HG02870 (cell line): Measurements from ENCODE around the gene EFNB2.

Source experiments
- ATAC-seq: cut with Tn5 transposase; IDR thresholded peaks from one replicate; pipeline ENCODE4 v1.9.1; 2021; ENCODE audit warnings: mild to moderate bottlenecking, moderate library complexity; ENCODE audit not compliant: unreplicated experiment

Gene EFNB2

DNA sequence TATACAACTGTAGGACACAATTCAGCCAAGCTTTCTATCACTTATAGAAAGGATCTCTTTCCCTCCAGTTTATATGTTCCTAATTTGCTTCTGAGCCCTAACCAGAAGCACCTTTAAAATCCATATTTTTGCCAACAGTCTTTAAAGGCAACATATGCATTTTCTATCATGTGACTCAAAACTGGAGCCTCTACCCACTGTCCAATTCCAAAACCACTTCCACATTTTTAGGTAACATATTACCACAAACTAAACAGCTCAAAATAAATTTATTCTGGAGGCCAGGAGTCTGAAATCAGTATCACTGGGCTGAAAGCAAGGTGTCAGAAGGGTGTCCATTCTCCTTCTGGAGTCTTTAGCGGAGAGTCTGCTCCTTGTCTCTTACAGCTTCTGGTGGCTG, 15.9 kb upstream of the EFNB2 start:
- ATAC-seq: no peak

DNA sequence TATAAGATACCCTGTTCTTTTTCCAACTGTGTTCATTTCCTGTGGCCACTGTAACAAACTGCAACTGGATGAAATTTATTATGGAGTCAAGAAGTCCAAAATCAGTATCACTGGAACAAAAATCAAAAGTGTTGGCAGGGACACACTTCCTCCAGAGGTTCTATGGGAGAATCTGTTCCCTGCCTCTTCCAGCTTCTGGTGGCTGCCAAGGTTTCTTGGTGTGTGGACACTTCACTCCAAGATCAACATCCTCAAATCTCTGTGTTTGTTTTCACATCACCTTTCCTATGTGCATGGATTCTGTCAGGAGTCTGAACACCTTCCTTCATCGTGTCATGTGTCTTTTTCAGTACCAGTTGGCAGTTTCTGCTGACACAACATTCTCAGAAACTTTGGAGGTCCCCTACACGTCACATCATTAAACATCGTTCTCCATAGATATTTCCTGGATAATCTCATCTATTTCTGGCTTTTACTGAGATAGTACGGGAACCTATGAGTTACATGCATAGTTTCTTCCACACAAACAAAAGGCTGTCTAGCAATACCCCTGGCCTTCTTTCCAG, 15.2 kb upstream of the EFNB2 start:
- ATAC-seq: no peak

DNA sequence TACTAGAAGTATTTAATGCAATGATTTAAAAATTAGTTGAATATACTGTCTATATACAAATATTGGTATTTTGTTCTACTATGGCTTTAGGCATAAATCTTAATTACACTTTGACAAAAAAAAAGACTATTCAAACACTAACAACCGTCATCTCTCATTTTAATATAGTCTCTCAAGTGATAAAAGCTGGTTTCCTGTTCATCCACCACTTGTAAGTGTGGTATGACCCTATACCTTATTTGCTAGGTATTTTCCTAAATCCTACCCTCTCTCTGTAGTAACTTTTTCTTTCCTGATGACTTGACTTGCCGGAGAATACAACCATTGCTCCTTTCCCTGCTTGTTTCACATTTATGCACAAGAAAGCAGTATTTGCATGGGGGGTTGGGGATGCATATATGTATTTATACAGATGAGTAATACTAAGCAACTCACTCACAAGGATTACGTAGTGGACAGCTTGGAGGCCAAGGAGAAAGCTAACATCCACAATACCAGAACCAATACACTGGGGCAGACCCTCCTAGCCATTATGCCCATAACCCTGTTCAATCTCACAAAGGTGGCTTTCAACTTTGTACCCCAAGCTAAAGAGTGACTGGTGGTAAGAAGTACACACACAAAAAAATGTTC, 12.7 kb upstream of the EFNB2 start:
- ATAC-seq: no peak

DNA sequence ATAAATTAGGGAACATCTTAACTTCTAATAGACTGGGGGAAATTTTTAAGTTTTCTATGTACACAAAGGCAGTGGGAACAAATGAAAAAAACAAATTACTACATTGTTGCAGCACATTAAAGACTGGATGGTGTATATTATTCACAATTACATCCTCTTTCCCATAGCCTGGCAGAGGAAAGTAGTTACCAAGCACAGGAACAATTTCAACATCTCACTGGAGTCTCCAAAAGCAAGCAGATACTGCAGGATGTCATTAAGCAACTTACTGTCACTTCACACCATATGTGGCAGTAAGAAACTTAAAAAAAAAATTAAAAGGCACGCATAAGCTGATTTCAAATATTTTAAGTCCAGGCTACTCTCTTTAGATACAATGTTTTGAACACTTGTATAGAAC, 6.4 kb upstream of the EFNB2 start:
- ATAC-seq: no peak

DNA sequence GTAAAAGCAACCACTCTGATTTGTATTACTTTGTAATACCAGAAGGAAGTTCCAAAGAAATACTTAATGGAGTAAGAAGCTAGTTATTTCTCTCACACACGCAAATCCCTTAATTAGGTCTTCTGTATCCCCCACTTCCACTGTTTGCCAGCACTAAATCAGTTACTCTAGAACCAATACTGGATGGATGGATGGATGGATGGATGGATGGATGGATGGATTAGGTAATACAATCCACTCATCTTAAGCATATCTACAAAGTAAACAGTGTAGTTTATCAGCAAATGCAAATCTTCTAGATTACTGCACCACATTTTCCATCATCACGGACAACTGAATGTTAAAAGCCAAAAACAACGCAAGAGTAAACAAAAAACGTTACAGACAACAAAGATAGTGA, 5.2 kb upstream of the EFNB2 start:
- no peak for ATAC-seq

DNA sequence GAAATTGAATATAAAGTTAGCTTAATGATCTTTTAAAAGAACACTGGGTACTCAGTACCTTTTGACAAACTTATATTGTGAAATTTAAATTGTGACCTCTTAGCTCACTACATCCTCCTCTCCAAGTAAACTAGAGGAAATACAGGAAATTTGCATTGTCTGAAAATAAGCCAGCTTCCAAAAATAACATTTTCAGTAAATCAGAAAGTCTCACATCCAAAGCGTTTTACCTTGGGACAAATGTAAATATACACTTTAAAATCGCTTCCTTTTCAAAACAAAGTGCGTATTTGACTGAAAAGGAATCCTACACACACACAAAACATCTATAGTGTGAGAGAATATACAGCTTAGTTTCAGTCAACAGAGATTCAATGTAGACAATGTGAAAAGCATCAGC, 2.1 kb upstream of the EFNB2 start:
- ATAC-seq: no peak

DNA sequence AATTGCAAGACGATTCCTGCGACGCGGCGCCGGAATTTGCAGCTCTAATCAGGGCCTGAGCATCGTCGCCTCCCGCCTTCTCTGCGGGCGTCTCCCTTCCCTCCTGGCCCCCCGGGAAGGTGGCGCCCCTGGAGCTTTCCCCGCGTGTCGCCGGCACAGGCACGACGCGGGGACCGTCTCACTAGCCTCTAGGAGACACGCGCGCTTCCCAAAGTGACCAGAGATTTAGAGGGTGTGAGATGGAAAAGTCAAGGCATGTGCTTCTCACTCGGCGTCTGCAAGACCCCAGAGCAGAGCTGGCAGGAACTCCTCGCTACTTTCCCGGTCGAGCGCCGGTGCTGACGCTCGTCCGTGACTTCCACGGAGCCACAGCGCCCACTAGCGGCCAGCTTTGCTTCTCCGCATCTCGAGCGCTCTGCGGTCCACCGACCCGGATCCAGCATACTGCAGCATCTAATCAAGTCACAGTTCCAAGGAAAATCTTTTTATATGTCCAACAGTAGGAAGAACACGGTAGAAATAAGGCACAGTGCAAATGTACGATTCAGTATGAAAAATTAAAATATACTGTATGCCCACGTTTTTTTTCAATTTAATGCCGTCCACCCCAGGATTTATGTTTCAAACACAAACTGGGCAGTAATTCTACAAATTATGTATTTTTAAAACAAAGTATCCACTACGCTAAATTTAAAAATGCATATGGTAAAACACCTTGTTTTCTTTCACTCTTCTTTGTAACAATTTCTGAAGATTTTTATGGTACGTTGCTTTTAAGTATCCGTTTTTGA, 977 bp upstream of the EFNB2 start:
- peak; percentile 36 for ATAC-seq

DNA sequence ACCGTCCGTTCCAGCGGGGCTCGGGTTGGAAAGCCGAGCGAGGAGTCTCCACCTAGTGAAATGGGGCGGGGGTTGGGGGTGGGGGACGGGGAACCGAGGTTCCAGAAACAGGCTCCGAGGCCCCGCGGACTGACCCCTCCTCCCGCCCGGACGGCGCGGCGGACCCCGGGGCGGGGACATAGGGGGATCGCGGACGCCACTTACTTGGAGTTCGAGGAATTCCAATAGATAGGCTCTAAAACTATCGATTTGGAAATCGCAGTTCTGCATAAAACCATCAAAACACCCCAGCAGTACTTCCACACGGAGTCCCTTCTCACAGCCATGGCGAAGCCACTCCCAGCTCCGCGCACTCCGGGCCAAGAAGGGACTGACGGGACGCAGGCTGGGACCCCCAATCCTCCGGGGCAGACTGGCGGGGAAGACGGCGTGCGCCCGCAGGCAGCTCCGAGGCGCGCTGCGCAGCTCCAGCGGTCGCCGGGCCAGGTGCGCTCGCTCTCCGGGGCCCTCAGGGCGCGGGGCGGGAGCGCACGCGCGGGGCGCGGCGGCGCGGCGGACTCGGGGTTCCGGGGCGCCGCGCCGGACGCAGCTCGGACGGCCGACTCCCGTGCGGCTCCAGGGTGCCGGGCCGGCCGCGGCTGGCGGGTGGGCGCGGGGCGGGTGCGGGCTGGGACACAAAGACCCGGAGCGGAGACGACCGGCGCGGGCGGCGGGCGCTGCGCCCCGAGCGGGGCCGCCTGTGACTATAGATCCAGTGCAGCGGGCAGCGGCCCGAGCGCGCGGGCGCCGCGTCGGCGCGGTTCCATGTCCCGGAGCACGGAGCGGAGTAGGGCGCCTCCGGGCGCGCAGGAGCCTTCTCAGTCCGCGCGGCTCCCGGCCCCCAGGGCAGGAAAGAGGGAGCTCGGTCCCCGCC, 567 bp downstream of the EFNB2 start:
- ATAC-seq: peak; percentile 27

DNA sequence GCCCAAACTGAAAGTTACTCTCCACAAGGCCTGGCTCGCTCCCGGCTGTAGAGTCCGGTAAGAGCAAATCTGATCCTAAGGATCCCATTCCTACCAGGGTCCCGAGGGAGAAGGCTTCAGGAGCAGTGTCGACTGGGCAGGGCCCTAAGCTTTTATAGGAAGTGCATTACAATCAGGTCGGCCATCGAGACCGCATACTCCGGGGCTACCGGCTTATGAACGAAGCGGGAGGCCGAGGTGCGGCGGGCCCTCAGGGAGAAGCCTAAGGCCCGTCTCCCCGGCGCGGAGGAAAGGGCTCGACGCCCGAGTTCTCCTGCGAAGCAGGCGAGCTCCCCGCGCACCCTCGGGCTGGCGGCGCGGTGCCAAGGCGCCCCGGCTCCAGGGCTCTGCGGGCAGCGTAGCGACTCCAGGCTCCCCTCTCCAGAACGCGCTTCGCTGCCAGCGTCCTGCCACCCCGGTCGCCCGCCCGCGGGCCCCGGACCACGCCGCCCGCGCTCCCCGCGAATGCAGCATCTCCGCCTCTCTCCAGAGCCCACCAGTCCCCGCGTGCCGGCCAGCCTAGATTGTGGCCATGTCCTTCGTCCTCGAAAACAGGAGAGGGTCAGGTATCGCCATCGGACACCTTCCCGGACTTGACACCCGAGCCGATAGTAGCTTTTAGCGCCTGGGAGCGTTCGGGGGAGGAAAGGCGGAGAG, 1.4 kb downstream of the EFNB2 start:
- no peak for ATAC-seq

DNA sequence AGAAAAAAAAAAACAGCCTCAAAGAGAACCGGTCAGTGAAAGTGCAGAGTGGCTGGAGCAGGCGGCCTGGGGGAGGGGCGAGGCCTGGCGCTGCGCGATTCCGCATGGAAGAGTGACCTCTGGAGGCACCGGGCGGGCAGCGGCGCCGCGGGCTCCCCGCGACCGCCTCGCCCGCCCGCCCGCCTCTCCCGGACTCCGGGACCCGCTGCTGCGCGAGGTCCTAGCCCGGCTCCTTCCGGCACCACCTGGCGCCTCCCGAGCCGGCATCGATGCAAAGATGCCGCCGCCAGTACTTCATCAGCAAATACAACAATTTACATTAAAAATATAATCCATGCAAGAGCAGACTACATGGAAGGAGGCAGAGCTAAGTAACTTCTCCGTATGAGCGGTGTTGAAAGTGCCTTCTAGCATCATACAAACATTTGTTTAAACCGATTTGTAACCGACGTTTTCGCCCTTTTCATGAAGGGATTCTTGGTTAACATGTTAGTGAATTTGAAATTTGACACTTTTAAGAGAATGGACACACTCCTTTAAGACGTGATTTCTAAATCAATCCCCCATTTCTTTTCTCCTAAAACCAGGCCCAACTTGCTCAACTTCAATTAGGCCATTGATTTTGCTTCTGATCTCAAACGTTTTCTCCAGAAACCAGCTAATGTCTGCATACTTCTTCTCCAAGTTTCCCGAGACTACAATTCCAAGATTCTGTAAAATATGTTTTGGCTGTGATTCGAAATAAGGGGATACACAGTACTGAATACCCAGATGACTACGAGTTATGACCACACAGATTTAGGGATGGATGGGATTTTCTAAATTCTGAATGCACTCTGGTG, 2.1 kb downstream of the EFNB2 start:
- no peak for ATAC-seq

DNA sequence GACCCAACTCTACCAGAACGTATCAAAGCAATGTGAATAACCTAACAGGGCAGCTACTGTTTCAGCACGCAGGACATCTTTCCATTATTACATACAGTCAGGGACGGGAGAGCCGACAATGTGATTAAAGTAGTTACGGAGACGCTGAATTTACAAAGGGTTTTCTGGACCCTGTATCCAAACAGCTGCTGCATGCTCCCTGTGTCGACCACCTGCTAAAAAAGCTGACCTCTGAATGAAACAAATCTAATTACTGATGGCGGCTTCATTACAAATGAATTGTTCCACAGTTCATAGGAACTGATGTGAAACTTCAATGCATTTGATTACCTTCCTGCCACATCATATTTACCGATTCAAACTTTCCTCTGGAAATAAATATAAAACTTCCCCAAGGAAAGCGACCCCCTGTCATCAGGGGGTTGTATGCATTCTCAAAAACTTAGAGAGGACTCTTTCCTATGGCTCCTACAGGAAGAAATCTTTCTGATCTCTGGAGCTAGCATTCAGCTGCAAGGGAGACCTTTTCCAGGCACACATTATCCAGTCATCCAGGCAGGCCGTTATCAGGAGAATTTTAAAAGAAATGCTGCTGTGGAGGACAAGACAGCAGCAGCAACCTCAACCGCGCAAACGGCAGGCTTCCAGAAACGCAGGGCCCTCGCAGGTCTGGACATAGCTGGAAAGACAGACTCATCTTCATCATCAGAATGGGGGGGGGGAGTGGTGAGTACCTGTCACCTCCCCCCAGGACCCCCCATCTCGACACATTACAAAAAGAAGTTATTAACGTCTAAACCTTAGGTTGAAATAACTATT, 3.1 kb downstream of the EFNB2 start:
- ATAC-seq: no peak

DNA sequence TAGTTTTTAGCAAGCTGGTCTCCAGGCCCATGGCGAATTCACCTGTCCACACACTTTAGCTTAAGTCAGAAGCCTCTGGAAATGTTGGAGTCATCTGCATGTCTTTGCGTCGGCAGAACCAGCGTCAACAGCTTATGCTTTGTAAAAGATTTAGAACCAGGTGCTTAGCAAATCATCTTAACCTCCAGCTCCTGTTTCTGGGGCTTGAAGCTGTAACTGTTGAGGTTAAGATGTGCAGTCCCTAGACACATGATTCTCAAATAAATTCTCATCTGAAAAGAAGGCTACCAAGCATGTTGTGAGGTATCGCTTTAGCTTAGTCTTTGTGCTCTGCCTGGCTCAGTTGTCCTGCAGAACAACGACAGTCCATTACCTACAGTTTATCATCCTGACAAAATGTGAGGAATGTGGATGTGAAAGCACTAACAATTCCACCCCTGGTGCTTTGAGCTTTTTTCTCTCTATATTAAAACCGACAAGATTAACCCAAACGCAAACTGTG, 4.4 kb downstream of the EFNB2 start:
- ATAC-seq: no peak

DNA sequence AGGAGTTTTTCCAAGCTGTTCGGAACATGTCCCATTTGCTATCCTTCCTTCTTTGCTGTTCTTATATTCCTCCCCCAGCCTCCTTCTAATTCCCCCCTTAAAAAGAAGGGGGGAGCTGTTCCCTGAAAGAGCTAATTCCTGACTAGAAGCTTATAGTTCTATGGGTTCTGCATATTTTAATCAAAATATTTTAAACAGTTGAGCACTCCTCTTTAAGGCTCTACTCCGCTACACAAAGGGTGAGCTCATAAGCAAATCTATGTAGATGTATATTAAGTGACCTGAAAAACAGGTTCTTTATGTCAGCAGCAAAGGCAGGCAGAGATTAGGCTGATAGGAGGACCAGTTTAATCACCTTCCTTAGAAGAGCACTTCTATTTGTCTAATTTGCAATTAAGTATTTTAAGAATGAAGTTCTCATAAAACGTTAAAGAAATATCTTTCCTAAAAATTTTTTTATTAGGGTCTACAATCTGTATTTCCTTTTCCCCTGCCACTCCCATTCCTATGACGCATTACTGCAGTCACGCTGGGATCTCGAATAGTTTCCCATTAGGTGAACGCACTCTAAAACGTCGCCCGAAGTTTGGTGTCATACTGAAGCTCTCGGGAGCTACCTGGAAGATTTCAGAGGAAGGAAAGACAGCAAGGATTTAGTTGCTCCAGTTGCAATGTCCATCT, 5.2 kb downstream of the EFNB2 start:
- ATAC-seq: no peak

DNA sequence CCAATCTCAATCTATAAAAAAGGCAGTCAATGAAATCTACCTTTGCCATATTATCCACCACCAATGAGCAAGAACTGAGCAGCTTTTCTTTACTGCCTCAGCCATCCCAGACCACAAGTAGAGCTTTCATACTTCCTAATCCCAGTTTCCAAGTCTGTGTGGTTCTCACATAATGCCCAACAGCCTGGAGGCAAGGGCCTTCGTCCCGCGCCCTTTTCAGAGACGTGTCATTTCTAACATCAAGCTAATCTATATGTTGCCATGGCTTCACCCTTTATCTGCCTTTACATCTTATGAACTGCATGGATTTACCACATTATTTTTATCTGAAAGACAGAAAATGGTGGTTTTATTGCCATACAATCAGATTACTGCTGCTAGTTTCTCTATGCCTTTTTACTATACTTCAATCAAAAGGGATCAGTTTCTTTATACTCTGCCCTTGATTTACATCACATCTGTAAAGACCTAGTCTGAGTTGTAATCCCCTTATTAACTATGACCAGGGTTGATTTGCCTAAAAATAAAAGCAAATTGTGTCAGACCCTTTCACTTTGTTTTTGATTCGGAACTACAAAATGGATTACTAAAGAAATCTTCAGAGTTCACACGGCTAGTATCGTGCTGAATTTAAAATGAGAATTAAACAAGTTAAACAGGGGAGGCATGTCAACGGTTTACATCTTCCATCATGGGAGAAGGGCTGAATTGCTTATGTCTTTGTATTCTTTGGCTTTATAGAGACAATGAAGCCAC, 5.9 kb downstream of the EFNB2 start:
- no peak for ATAC-seq

DNA sequence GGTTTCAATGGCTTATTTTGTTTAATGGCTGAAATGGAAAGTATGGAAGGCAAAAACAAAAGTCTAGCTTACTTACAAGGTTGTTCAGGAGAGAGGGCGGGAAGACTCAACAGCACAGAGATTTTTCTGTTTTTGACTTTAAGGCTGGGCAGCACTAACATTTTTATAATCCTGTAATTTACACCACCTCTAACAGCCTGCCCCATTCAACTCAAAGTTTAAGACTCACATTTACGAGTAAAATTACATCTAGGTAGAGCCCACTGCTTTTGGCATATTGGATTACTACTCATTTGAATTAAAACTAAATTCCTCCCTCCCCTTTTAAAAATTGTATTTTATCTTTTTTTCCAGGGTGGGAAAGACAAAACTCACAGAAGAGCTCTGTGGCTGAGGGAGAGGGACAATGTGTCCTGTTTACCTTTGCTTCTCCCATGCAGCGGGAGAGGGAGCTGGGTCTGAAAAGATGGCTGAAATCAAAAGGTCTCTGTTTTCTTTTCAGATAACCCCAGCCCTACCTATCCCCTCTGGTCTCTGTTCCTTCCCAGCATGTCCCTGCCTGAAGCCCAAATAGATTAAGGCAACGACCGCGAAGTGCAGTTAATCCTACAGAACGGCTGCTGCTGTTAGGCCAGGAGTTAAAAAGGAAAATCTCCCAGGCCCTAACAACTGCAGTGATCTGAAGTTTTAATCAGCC, 6.6 kb downstream of the EFNB2 start:
- ATAC-seq: no peak

DNA sequence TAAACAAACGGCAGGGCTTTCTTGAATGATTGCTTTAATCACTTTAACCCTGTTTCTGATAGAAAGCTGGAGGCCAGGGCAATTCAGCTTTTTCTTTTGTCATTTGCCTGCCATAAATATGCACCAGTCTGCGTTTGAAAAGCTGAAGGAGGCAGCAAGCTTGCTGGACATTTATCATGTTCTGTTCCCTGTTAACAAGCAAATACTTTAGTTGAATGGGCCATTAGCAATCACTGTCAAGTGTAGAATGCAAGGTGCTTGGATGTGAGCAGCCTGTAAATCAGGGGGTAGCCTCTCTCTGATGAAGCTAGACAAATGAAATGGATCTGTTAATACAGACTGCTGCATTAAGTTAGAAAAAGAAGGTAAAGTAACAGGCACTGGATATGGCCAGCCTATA, 7.6 kb downstream of the EFNB2 start:
- ATAC-seq: no peak

DNA sequence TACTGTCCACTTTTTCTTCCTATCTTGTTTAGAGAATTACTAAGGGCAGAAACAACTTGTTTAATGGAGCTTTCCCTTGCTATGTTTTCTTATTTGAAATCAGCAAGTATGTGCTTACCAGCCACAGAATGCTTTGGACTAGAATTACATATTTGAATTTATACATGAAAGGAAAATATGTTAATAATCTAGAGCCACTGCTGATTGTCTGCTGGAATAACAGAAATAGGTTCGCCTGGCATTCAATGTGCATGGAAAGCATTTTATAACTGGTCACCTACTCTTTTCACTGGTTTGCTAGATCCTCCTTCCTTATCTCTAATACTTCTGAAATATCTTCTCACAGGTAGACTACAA, 8.0 kb downstream of the EFNB2 start:
- no peak for ATAC-seq
